Raji (cell line): ENCODE data around the gene COL4A2.

Experiments used
- POLR2A ChIP-seq: IDR thresholded peaks from 2 replicates; pipeline ENCODE4 v1.6.1; 2011; ENCODE audit warnings: low read depth, low read length, control low read depth; ENCODE audit not compliant: insufficient read depth

COL4A2 gene

GRCh38 chr13:110392510-110393240 is 85.6 kb downstream of the COL4A2 start:
- TF ChIP-seq POLR2A, result no peak

- TF ChIP-seq POLR2A, result no peak
Observed at GRCh38 chr13:110393761-110394160, 86.7 kb downstream of the COL4A2 start.

- TF ChIP-seq POLR2A, result no peak
Observed at GRCh38 chr13:110394371-110394841, 87.3 kb downstream of the COL4A2 start.

- no peak for TF ChIP-seq POLR2A
Observed at GRCh38 chr13:110396476-110396875, 89.4 kb downstream of the COL4A2 start.

- TF ChIP-seq POLR2A, result no peak
Observed at GRCh38 chr13:110396913-110397381, 89.9 kb downstream of the COL4A2 start.

- no peak for TF ChIP-seq POLR2A
Observed at GRCh38 chr13:110397436-110398115, 90.5 kb downstream of the COL4A2 start.

- no peak for TF ChIP-seq POLR2A
Observed at GRCh38 chr13:110398564-110399507, 91.8 kb downstream of the COL4A2 start.

- no peak for TF ChIP-seq POLR2A
Observed at GRCh38 chr13:110399801-110400200, 92.7 kb downstream of the COL4A2 start.

GRCh38 chr13:110400786-110401533 is 93.9 kb downstream of the COL4A2 start:
- no peak for TF ChIP-seq POLR2A

GRCh38 chr13:110402299-110403069 is 95.4 kb downstream of the COL4A2 start:
- no peak for TF ChIP-seq POLR2A

GRCh38 chr13:110403315-110403714 is 96.2 kb downstream of the COL4A2 start:
- TF ChIP-seq POLR2A, result no peak

GRCh38 chr13:110403721-110404120 is 96.6 kb downstream of the COL4A2 start:
- TF ChIP-seq POLR2A, result no peak

GRCh38 chr13:110404321-110404720 is 97.2 kb downstream of the COL4A2 start:
- TF ChIP-seq POLR2A, result no peak

GRCh38 chr13:110405597-110406450 is 98.7 kb downstream of the COL4A2 start:
- no peak for TF ChIP-seq POLR2A
